ENCODE data around the gene RANBP3.

- TF ChIP-seq NFIC (IDR thresholded peaks at IDR 0.05) (no peak), RAD21 (IDR thresholded peaks at IDR 0.05; ENCODE audit: low read depth) (no peak)
These were observed 104.2 kb downstream of the RANBP3 start for GRCh38 chr19:5873617-5874199.
